ENCODE results near the gene IRF2BP2.

Gene IRF2BP2

GRCh38 chr1:234612352-234613127 is 2.6 kb upstream of the IRF2BP2 start:
- peak; percentile 33 to 55 for DNase-seq

- no peak for DNase-seq
These were observed 1.9 kb upstream of the IRF2BP2 start for GRCh38 chr1:234611847-234612351.

GRCh38 chr1:234611225-234611846 is 1.4 kb upstream of the IRF2BP2 start:
- peak; percentile 48 to 51 for DNase-seq

GRCh38 chr1:234610666-234611224 is 767 bp upstream of the IRF2BP2 start:
- DNase-seq = peak in 1 of 2 experiments; percentile 69

GRCh38 chr1:234609691-234610042 is 311 bp downstream of the IRF2BP2 start:
- no peak for DNase-seq

GRCh38 chr1:234608911-234609690 is 877 bp downstream of the IRF2BP2 start:
- DNase-seq = no peak

GRCh38 chr1:234608025-234608910 is 1.7 kb downstream of the IRF2BP2 start:
- DNase-seq = no peak

GRCh38 chr1:234607109-234608024 is 2.6 kb downstream of the IRF2BP2 start:
- peak in 1 of 2 experiments; percentile 49 for DNase-seq

GRCh38 chr1:234606784-234607108 is 3.2 kb downstream of the IRF2BP2 start:
- DNase-seq = no peak

GRCh38 chr1:234605983-234606783 is 3.8 kb downstream of the IRF2BP2 start:
- DNase-seq = no peak

GRCh38 chr1:234605399-234605982 is 4.5 kb downstream of the IRF2BP2 start:
- no peak for DNase-seq

GRCh38 chr1:234604495-234605398 is 5.2 kb downstream of the IRF2BP2 start:
- DNase-seq = no peak

GRCh38 chr1:234603221-234604204 is 6.5 kb downstream of the IRF2BP2 start:
- DNase-seq = no peak

- no peak for DNase-seq
These were observed 7.4 kb downstream of the IRF2BP2 start for GRCh38 chr1:234602334-234603220.

- DNase-seq = no peak
These were observed 8.5 kb downstream of the IRF2BP2 start for GRCh38 chr1:234601301-234602017.
